ENCODE data around the gene LPP. TPM values are rescaled to one million over a fixed set of nuclear protein-coding genes. Genes with fewer than 3 reads are reported as not detected.
A peak's percentile ranks its signal among the peaks of the same experiment; 100 is the strongest.

LPP gene
- total RNA-seq, 1 donor from 2014 or later, result 23.1 TPM

- no peak for DNase-seq
- no peaks in the 10 kb centered on the region for H3K36me3 Mint-ChIP-seq (ENCODE audit: unreplicated experiment)
- H3K4me1 Mint-ChIP-seq (ENCODE audit: low read depth, unreplicated experiment), result peaks cover 20% of the 10 kb centered on the region
- no peak overlapping the region for H3K27ac Mint-ChIP-seq (ENCODE audit: unreplicated experiment)
- no peak for TF ChIP-seq CTCF (IDR thresholded peaks at IDR 0.05; ENCODE audit: partially characterized antibody, unreplicated experiment)
- no peak overlapping the region for H3K4me3 Mint-ChIP-seq (ENCODE audit: unreplicated experiment)
- peaks cover 1% of the 10 kb centered on the region for H3K9me3 Mint-ChIP-seq (ENCODE audit: unreplicated experiment)
- H3K27me3 Mint-ChIP-seq (ENCODE audit: unreplicated experiment), result peaks cover 2% of the 10 kb centered on the region
Observed at GRCh38 chr3:188178293-188178936, 24.5 kb downstream of the LPP start.

DNA sequence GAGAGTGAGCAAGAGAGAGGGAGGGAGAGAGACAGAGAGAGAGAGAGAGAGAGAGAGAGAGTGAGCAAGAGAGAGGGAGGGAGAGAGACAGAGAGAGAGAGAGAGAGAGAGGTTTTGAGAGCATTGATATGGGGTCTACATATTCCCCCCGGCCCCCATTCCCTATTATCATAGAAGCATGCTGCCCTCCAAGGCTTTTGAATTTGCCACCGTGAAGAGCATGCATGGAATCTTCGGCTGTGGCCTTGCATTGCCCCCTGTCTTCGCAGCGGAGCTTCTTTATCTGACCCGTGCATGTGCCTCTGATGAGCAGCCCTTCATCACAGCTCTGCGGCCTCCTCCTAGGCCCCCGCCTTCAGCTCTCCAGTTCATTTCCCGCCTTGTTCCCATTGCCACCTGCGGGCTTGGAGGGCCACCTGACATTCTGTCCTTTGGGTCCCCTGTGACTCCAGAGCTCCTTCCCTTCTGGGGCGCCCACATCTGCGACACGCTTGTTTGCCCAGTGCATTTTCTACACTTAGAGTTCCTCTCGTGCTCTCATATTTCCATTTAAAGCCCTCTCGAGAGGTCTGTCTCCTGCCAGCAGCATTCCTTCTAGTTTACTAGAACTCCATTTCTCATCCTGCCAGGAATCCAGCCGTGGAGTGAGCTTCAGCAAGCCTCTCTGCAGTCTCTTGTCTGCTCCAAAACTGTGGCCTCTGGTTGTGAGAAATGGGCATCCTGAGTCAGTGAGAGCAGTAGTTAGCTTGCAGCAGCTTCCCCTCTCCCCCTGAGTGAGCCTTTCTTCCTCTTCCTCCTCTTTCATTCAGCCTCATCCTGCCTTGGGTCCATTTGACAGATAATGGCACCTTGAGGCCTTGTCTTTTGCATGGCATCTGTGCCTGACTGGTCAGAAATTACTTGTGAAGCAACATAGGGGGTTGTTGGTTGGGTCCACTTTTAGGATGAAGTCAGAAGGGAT, 25.3 kb downstream of the LPP start:
- no peak overlapping the region for H3K27ac Mint-ChIP-seq (ENCODE audit: unreplicated experiment)
- no peaks in the 10 kb centered on the region for H3K36me3 Mint-ChIP-seq (ENCODE audit: unreplicated experiment)
- H3K4me3 Mint-ChIP-seq (ENCODE audit: unreplicated experiment), result no peak overlapping the region
- H3K9me3 Mint-ChIP-seq (ENCODE audit: unreplicated experiment), result peaks cover 1% of the 10 kb centered on the region
- H3K4me1 Mint-ChIP-seq (ENCODE audit: low read depth, unreplicated experiment), result peaks cover 17% of the 10 kb centered on the region
- DNase-seq, result no peak
- no peaks in the 10 kb centered on the region for H3K27me3 Mint-ChIP-seq (ENCODE audit: unreplicated experiment)
- TF ChIP-seq CTCF (IDR thresholded peaks at IDR 0.05; ENCODE audit: partially characterized antibody, unreplicated experiment), result no peak

DNA sequence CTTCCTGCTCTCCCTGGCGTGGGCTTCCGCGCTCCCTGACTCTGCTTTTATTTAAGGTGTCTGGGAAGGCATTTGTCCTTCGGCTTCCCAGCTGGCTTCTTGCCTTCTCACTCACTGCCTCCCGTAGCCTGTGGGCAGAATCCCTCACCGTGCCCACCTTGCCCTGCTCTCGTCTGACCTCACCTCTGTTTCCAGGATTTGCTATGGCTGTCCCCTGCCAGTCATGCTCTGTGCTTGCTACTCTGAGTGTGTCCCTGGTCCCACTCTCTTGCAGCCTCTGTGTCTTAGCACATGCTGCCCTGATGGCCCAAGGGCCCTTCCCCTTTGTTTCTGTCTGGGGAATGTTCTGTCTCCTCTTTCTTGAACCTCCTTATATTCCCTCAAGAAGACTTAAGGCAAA, 26.2 kb downstream of the LPP start:
- Mint-ChIP-seq H3K36me3 (ENCODE audit: unreplicated experiment) (no peaks in the 10 kb centered on the region), H3K27me3 (ENCODE audit: unreplicated experiment) (no peaks in the 10 kb centered on the region), H3K4me3 (ENCODE audit: unreplicated experiment) (no peak overlapping the region), H3K9me3 (ENCODE audit: unreplicated experiment) (peaks cover 1% of the 10 kb centered on the region), H3K4me1 (ENCODE audit: low read depth, unreplicated experiment) (peaks cover 12% of the 10 kb centered on the region), H3K27ac (ENCODE audit: unreplicated experiment) (peak overlapping the region; percentile 0)
- DNase-seq, result no peak
- no peak for TF ChIP-seq CTCF (IDR thresholded peaks at IDR 0.05; ENCODE audit: partially characterized antibody, unreplicated experiment)

DNA sequence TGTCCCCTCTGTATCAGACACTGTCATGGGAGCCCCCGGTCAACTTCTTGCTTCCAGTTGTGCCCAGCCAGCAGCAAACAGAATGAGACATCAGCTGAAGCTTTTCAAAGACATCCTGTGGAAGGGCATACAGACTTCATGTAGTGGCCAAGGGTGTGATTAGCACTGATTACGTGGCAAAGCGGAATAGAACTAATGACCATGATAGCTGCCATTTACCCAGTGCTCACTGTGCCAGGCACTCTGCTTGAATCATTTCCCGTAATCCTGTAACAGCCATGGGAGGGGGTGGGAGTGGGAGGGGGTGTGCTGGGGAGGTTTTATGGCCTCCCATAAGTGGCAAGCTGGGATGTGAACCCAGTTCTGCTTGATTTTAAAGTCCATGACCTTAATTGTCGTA, 29.5 kb downstream of the LPP start:
- no peak overlapping the region for H3K27ac Mint-ChIP-seq (ENCODE audit: unreplicated experiment)

More for the DNA sequence above, 29.5 kb downstream of the LPP start:
- H3K4me3 Mint-ChIP-seq (ENCODE audit: unreplicated experiment), result no peak overlapping the region
- H3K9me3 Mint-ChIP-seq (ENCODE audit: unreplicated experiment), result no peaks in the 10 kb centered on the region
- H3K4me1 Mint-ChIP-seq (ENCODE audit: low read depth, unreplicated experiment), result peaks cover 19% of the 10 kb centered on the region
- DNase-seq, result no peak
- no peaks in the 10 kb centered on the region for H3K36me3 Mint-ChIP-seq (ENCODE audit: unreplicated experiment)
- TF ChIP-seq CTCF (IDR thresholded peaks at IDR 0.05; ENCODE audit: partially characterized antibody, unreplicated experiment), result no peak
- H3K27me3 Mint-ChIP-seq (ENCODE audit: unreplicated experiment), result no peaks in the 10 kb centered on the region

Data from glutamatergic neuron (in vitro differentiated cells).